Measurements from ENCODE around the gene UGT1A8. TPM values are rescaled to one million over a fixed set of nuclear protein-coding genes. Genes with fewer than 3 reads are reported as not detected.

The UGT1A8 gene
- polyA plus RNA-seq, 1 experiment = not detected

DNA sequence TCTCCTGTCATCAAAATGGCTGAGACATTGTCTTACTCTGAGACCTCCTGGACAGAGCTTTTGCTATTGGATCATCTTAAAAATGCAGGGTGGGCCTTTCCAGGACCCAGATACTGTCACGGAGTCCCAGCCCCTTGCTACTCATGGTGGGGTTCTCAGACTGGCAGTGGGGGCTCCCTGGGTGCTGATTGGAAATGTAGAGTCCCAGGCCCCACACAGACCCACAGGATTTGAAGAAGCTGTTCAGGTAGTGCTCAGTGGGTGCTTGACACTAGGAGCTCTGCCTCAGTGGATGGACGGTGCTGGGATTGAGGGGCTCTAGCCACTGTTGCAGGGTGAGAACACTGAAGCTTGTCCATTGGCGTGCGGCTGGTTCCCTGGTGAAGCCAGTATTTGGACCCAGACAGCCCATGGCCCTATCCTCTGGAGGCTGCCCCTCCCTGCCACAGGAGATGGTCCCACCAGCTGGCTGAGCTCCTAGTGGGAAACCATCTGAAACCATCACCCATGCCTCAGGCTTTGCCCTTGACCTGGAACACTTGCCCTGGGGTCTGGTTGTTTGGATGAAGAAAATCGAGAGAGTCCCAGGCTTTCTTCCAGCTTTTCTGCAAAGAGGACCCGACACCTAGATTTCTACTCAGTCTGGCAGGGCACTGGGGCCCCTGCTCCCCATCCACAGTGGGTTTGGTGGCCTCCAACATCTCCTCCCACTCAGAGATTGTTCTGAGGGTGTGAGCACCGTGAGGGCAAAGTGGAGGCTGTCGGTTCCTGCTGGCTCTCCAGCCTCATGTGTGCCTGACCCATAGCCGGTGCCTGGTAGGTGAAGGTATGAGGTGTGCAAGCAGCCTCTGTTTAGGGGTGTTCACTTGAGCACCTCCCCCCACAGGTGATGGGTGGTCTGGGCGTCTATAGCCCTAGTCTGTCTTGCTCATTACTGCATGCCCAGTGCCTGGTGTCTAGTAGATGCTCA lies 190.8 kb downstream of the UGT1A8 start:
- no peak for DNase-seq (ENCODE audit: low read depth, low spot score)
- Histone ChIP-seq H3K27me3 (ENCODE audit: control insufficient read depth, insufficient read depth, low read length) (peaks cover 13% of the 10 kb centered on the region), H3K4me3 (ENCODE audit: low read depth, low read length) (no peak overlapping the region), H3K27ac (ENCODE audit: low read depth, low read length) (no peak overlapping the region), H3K9me3 (ENCODE audit: control insufficient read depth, insufficient read depth, low read length) (peaks cover 5% of the 10 kb centered on the region; the same call in 1 of the 2 replicates)
- TF ChIP-seq, protein P1, sequence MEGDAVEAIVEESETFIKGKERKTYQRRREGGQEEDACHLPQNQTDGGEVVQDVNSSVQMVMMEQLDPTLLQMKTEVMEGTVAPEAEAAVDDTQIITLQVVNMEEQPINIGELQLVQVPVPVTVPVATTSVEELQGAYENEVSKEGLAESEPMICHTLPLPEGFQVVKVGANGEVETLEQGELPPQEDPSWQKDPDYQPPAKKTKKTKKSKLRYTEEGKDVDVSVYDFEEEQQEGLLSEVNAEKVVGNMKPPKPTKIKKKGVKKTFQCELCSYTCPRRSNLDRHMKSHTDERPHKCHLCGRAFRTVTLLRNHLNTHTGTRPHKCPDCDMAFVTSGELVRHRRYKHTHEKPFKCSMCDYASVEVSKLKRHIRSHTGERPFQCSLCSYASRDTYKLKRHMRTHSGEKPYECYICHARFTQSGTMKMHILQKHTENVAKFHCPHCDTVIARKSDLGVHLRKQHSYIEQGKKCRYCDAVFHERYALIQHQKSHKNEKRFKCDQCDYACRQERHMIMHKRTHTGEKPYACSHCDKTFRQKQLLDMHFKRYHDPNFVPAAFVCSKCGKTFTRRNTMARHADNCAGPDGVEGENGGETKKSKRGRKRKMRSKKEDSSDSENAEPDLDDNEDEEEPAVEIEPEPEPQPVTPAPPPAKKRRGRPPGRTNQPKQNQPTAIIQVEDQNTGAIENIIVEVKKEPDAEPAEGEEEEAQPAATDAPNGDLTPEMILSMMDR (IDR thresholded peaks at IDR 0.05; ENCODE audit: low read depth, low read length) = no peak
- ChIA-PET CTCF (no interaction called here), POLR2A (no interaction called here)

DNA sequence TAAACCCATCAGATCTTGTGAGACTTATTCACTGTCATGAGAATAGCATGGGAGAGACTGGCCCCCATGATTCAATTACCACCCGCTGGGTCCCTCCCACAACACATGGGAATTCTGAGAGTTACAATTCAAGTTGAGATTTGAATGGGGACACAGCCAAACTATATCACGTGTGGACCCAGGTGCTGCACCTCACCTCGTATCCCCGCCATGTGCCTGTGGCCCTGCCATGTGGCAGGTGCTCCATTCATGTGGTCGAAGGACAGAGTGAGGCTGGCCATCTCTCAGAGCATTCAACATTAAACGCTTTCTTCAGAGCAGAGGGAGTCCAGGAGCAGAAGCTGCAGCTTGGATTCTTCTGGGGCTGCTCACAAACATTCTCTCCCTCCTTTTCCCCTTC lies 193.0 kb downstream of the UGT1A8 start:
- DNase-seq (ENCODE audit: low read depth, low spot score) = no peak
- CTCF ChIA-PET = no interaction called here
- POLR2A ChIA-PET = no interaction called here
- TF ChIP-seq, protein P1 (IDR thresholded peaks at IDR 0.05; ENCODE audit: low read depth, low read length) = no peak
- Histone ChIP-seq H3K4me3 (ENCODE audit: low read depth, low read length) (no peak overlapping the region), H3K27me3 (ENCODE audit: control insufficient read depth, insufficient read depth, low read length) (peaks cover 13% of the 10 kb centered on the region), H3K27ac (ENCODE audit: low read depth, low read length) (no peak overlapping the region), H3K9me3 (ENCODE audit: control insufficient read depth, insufficient read depth, low read length) (peaks cover 5% of the 10 kb centered on the region; the same call in 1 of the 2 replicates)

GRCh38 chr2:233811087-233811486 lies 193.7 kb downstream of the UGT1A8 start:
- Histone ChIP-seq H3K9me3 (ENCODE audit: control insufficient read depth, insufficient read depth, low read length) (peaks cover 5% of the 10 kb centered on the region; the same call in 1 of the 2 replicates), H3K4me3 (ENCODE audit: low read depth, low read length) (no peak overlapping the region), H3K27ac (ENCODE audit: low read depth, low read length) (no peak overlapping the region), H3K27me3 (ENCODE audit: control insufficient read depth, insufficient read depth, low read length) (peaks cover 13% of the 10 kb centered on the region)
- ChIA-PET CTCF (no interaction called here), POLR2A (no interaction called here)
- DNase-seq (ENCODE audit: low read depth, low spot score) = no peak
- TF ChIP-seq, protein P1 (IDR thresholded peaks at IDR 0.05; ENCODE audit: low read depth, low read length) = no peak

DNA sequence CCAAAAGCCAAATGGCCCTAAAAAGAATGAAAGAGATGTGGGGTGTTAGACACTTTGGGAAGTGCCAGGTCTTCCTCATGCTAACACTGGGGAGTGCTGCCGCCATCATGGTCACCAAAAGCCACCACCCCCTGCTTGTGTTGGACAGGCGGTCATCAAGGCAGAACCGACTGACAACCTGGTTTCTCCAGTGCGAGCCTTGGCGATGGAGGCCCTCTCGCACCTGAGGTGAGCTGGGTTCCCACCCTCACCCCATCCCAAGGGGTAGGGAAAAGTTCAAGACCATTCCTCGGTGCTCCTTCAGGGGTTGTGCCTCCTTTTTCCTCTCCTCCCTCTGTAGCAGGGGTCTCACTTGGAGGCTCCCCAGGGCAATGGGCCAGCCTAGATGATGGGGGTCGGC lies 194.3 kb downstream of the UGT1A8 start:
- H3K4me3 ChIP-seq (ENCODE audit: low read depth, low read length) = no peak overlapping the region
- H3K27ac ChIP-seq (ENCODE audit: low read depth, low read length) = no peak overlapping the region
- ChIA-PET POLR2A (no interaction called here), CTCF (no interaction called here)
- DNase-seq (ENCODE audit: low read depth, low spot score) = no peak
- TF ChIP-seq, protein P1 (IDR thresholded peaks at IDR 0.05; ENCODE audit: low read depth, low read length) = no peak
- peaks cover 13% of the 10 kb centered on the region for H3K27me3 ChIP-seq (ENCODE audit: control insufficient read depth, insufficient read depth, low read length)
- H3K9me3 ChIP-seq (ENCODE audit: control insufficient read depth, insufficient read depth, low read length) = peaks cover 5% of the 10 kb centered on the region; the same call in 1 of the 2 replicates

Measured in AG04450 (cell line).